GM12892 (cell line): ENCODE data around the gene CCDC9B.

ENCODE experiments used
- POLR2A ChIP-seq: IDR thresholded peaks from 2 replicates; pipeline ENCODE4 v1.6.1; 2011; ENCODE audit warnings: low read depth, low read length, control low read depth
- TAF1 ChIP-seq: IDR thresholded peaks from 2 replicates; pipeline ENCODE4 v1.6.1; 2011; ENCODE audit warnings: low read depth, mild to moderate bottlenecking, control low read depth, low read length, borderline replicate concordance

DNA sequence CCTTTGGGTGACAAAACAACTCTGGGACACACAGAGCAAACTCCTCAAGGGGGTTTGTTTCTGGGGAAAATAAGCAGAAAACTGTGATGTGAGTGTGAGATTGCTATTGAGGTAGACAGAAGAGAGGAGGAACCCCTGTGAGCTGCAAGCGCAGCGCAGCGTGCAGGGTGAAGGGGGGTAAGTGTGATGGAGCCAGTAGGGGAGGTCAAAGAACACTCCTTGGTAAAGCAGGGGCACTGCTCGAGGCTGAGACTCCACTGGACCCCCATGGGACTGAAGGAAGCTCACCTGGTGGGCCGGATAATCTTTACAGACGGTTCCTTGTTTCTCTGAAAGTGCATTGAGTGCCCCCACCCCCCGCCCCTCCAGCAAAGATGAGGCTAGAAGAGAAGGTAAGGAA lies 9.7 kb downstream of the CCDC9B start:
- TF ChIP-seq POLR2A (no peak), TAF1 (no peak)
